Activated naive CD8-positive, alpha-beta T cell treated with anti-CD3 and anti-CD28 coated beads, Interleukin-2, amount 50 U/mL, for 16 hours (primary cell): Measurements from ENCODE around the gene FAM135A.

Source experiments
- DNase-seq: peaks from one replicate; pipeline ENCODE4 v3.0.0-alpha.2; 2020; ENCODE audit warnings: low read depth, low spot score

FAM135A gene

GRCh38 chr6:70413114-70413991 lies at the start of gene FAM135A:
Gene FAM135A, plus strand, starts transcription at chr6:70413508. Its CDS starts 14,835 bp downstream, at chr6:70428343.
- peak; percentile 83 for DNase-seq

- DNase-seq: no peak
Observed at GRCh38 chr6:70363741-70364493, 49.4 kb upstream of the FAM135A start.

GRCh38 chr6:70369332-70369950 lies 43.9 kb upstream of the FAM135A start:
- peak; percentile 16 for DNase-seq

GRCh38 chr6:70370496-70370895 lies 42.8 kb upstream of the FAM135A start:
- no peak for DNase-seq

GRCh38 chr6:70371454-70372105 lies 41.7 kb upstream of the FAM135A start:
- no peak for DNase-seq

- no peak for DNase-seq
Observed at GRCh38 chr6:70375166-70375565, 38.1 kb upstream of the FAM135A start.

- DNase-seq: no peak
Observed at GRCh38 chr6:70375882-70376281, 37.4 kb upstream of the FAM135A start.

- no peak for DNase-seq
Observed at GRCh38 chr6:70376628-70377027, 36.7 kb upstream of the FAM135A start.

GRCh38 chr6:70377372-70377771 lies 35.9 kb upstream of the FAM135A start:
- no peak for DNase-seq

GRCh38 chr6:70379473-70380013 lies 33.8 kb upstream of the FAM135A start:
- DNase-seq: no peak

GRCh38 chr6:70380252-70380651 lies 33.1 kb upstream of the FAM135A start:
- no peak for DNase-seq

- no peak for DNase-seq
Observed at GRCh38 chr6:70380771-70381416, 32.4 kb upstream of the FAM135A start.

- DNase-seq: no peak
Observed at GRCh38 chr6:70381417-70381782, 31.9 kb upstream of the FAM135A start.

GRCh38 chr6:70385901-70386300 lies 27.4 kb upstream of the FAM135A start:
- no peak for DNase-seq

GRCh38 chr6:70388814-70389213 lies 24.5 kb upstream of the FAM135A start:
- no peak for DNase-seq

- DNase-seq: no peak
Observed at GRCh38 chr6:70389261-70389660, 24.0 kb upstream of the FAM135A start.

GRCh38 chr6:70390067-70390466 lies 23.2 kb upstream of the FAM135A start:
- no peak for DNase-seq

GRCh38 chr6:70391492-70391891 lies 21.8 kb upstream of the FAM135A start:
- no peak for DNase-seq

GRCh38 chr6:70394518-70395300 lies 18.6 kb upstream of the FAM135A start:
- DNase-seq: no peak

GRCh38 chr6:70395301-70395672 lies 18.0 kb upstream of the FAM135A start:
- no peak for DNase-seq
